Gastrocnemius medialis (tissue), 4 donors: Measurements from ENCODE around the gene CTNNBL1. TPM values are rescaled to one million over a fixed set of nuclear protein-coding genes. Genes with fewer than 3 reads are reported as not detected.

Source experiments
- ATAC-seq, 2 donors: fragments of 150-250 bp; one replicate each; pipeline ENCODE4 v1.9.1; 2016
- DNase-seq, 2 donors: peaks; one replicate each; pipeline ENCODE4 v3.0.0-alpha.2; 2019
- H3K27ac ChIP-seq, 4 donors: fragments of 200-600 bp; sonication (generic); 1 replicate in 1 of 4; 2 replicates in 3 of 4; pipeline ENCODE4 v1.5.1; 2016 to 2018; ENCODE audit warnings: mild to moderate bottlenecking in 2 of 4, moderate library complexity in 1 of 4
- H3K27me3 ChIP-seq, 3 donors: fragments of 200-600 bp; sonication (generic) in 2 of 3; 1 replicate in 1 of 3; 2 replicates in 2 of 3; pipeline versions ENCODE4 v1.5.1 to v1.6.0; 2016 to 2019; ENCODE audit warnings: mild to moderate bottlenecking in 1 of 3, moderate library complexity in 1 of 3
- H3K36me3 ChIP-seq, 2 donors: fragments of 200-600 bp; sonication (generic) in 1 of 2; one replicate each; pipeline ENCODE4 v1.5.1; 2017 to 2018
- H3K4me1 ChIP-seq, 2 donors: fragments of 200-600 bp; sonication (generic) in 1 of 2; one replicate each; pipeline ENCODE4 v1.5.1; 2016 to 2017; ENCODE audit warnings: mild to moderate bottlenecking in 2 of 2
- H3K4me3 ChIP-seq, 4 donors: fragments of 200-600 bp; sonication (generic) in 3 of 4; 1 replicate in 1 of 4; 2 replicates in 3 of 4; pipeline ENCODE4 v1.5.1; 2016 to 2019; ENCODE audit warnings: mild to moderate bottlenecking in 2 of 4
- H3K9me3 ChIP-seq, 3 donors: fragments of 200-600 bp; sonication (generic) in 2 of 3; 1 replicate in 1 of 3; 2 replicates in 2 of 3; pipeline ENCODE4 v1.5.1; 2016 to 2019
- POLR2A ChIP-seq, 2 donors: fragments of 450-650 bp; IDR thresholded peaks; one replicate each; pipeline ENCODE4 v1.6.1; 2017; ENCODE audit warnings: antibody characterized with exemption in 2 of 2, mild to moderate bottlenecking in 2 of 2, moderate library complexity in 2 of 2
- in situ Hi-C, 4 donors: fragments of 200-750 bp; cut with MboI; loops; one replicate each; pipeline versions ENCODE4 v1.15.0 to v1.8.0; 2017; ENCODE audit warnings: low sequenced_read_pairs in 4 of 4
- intact Hi-C: fragments of 100-400 bp; cut with DNase I; formaldehyde crosslinking; loops from one replicate; pipeline ENCODE4 v1.15.1; 2023; ENCODE audit warnings: low total_unique reads
- total RNA-seq, 4 donors: library from RNA; depleted of rRNA; stranded (reverse); fragments of >200 nt; gene quantifications; one replicate each; pipeline versions ENCODE4 v1.1.0 to v1.2.3, GENCODE V29; 2016
- TF ChIP-seq, protein P1 (sequence below), 5 experiments: fragments of 450-650 bp in 3 of 5; fragments of 200-600 bp in 2 of 5; sonication (generic) in 2 of 5; IDR thresholded peaks in 4 of 5; conservative IDR thresholded peaks in 1 of 5; 1 replicate in 4 of 5; 2 replicates in 1 of 5; pipeline ENCODE4 v1.5.1; 2016 to 2019; ENCODE audit warnings: antibody characterized with exemption in 5 of 5, mild to moderate bottlenecking in 3 of 5, moderate library complexity in 3 of 5

Gene CTNNBL1
- total RNA-seq, 4 donors from 2014 or later: 23.1 to 35.4 (median 30.3) TPM

DNA sequence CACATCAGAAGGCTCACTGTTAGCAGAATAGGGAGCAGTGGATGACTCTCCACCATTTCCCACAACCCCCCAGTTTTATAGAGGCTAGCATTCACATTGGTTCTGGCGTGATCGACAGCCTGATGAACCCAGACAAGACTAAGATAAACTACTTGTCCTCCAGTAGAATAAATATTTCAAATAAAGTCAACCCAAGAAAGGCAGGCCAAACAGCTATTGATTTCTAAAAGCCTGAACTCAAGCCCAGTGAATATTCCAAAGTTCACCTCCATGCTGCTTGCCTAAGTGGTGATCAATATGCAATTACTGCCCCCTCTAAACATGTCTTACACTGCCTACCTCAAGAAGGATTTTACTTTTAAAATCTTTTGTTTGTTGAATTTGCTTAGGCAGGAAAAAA lies 104.5 kb downstream of the CTNNBL1 start:
- no peaks in the 10 kb centered on the region for H3K4me1 ChIP-seq
- in situ Hi-C loops (loop anchor here in 2 of 4 donors (25.0 kb wide), 1 partner anchor 189 kb away; no protein-coding TSS in a partner anchor), intact Hi-C loops (no loop called here)
- H3K27ac ChIP-seq: no peak overlapping the region
- H3K9me3 ChIP-seq: no peaks in the 10 kb centered on the region
- no peaks in the 10 kb centered on the region for H3K27me3 ChIP-seq
- DNase-seq: no peak
- H3K36me3 ChIP-seq: peaks cover 0 to 10% of the 10 kb centered on the region in 2 donors
- TF ChIP-seq, protein P1, sequence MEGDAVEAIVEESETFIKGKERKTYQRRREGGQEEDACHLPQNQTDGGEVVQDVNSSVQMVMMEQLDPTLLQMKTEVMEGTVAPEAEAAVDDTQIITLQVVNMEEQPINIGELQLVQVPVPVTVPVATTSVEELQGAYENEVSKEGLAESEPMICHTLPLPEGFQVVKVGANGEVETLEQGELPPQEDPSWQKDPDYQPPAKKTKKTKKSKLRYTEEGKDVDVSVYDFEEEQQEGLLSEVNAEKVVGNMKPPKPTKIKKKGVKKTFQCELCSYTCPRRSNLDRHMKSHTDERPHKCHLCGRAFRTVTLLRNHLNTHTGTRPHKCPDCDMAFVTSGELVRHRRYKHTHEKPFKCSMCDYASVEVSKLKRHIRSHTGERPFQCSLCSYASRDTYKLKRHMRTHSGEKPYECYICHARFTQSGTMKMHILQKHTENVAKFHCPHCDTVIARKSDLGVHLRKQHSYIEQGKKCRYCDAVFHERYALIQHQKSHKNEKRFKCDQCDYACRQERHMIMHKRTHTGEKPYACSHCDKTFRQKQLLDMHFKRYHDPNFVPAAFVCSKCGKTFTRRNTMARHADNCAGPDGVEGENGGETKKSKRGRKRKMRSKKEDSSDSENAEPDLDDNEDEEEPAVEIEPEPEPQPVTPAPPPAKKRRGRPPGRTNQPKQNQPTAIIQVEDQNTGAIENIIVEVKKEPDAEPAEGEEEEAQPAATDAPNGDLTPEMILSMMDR (IDR thresholded peaks at IDR 0.05 in 4 of 5, conservative IDR thresholded peaks at IDR 0.05 in 1 of 5): no peak
- TF ChIP-seq POLR2A (IDR thresholded peaks at IDR 0.05): no peak
- no peak overlapping the region for H3K4me3 ChIP-seq
- ATAC-seq: no peak

DNA sequence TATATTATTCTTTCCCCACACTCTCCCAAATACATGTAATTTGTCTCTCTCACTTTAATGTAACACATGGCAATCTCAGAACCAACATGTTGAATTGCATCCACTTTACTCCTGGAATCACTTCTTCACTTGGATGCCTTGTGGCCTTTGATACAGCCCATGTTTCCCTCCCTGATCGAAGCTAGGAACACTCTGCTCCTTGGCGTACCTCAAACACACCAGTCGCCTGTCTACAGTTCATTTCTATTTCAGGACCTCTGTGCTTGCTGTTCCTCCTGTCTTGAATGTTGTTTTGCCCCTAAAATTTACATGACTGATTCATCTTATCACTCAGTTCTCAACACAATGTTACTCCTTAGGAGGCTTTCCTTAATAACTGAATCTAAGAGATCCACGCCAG lies 106.8 kb downstream of the CTNNBL1 start:
- no peaks in the 10 kb centered on the region for H3K9me3 ChIP-seq
- in situ Hi-C loops (loop anchor here in 1 of 4 donors (25.0 kb wide), 1 partner anchor 112 kb away; the partner anchor contains the start of gene VSTM2L), intact Hi-C loops (no loop called here)
- no peak overlapping the region for H3K27ac ChIP-seq
- H3K4me3 ChIP-seq: no peak overlapping the region
- ATAC-seq: no peak
- H3K27me3 ChIP-seq: no peaks in the 10 kb centered on the region
- no peak for DNase-seq
- H3K4me1 ChIP-seq: no peaks in the 10 kb centered on the region
- no peak for TF ChIP-seq POLR2A (IDR thresholded peaks at IDR 0.05)
- TF ChIP-seq, protein P1 (IDR thresholded peaks at IDR 0.05 in 4 of 5, conservative IDR thresholded peaks at IDR 0.05 in 1 of 5): no peak
- peaks cover 0 to 12% of the 10 kb centered on the region in 2 donors for H3K36me3 ChIP-seq

DNA sequence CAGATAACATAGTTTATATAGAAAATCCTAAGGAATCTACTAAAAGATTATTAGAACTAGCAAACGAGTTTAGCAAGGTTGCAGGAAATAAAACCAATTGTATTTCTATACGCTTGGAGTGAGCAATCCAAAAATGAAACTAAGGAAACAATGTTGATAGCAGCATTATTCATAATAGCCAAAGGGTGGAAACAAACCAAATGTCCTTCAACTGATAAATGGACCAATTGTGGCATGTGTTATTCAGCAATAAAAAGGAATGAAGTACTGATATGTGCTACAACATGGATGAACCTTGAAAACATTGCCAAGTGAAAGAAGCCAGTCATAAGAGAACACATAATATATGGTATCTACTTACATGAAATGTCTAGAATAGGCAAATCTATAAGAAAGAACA lies 108.1 kb downstream of the CTNNBL1 start:
- no peak for TF ChIP-seq POLR2A (IDR thresholded peaks at IDR 0.05)
- TF ChIP-seq, protein P1 (IDR thresholded peaks at IDR 0.05 in 4 of 5, conservative IDR thresholded peaks at IDR 0.05 in 1 of 5): no peak

DNA sequence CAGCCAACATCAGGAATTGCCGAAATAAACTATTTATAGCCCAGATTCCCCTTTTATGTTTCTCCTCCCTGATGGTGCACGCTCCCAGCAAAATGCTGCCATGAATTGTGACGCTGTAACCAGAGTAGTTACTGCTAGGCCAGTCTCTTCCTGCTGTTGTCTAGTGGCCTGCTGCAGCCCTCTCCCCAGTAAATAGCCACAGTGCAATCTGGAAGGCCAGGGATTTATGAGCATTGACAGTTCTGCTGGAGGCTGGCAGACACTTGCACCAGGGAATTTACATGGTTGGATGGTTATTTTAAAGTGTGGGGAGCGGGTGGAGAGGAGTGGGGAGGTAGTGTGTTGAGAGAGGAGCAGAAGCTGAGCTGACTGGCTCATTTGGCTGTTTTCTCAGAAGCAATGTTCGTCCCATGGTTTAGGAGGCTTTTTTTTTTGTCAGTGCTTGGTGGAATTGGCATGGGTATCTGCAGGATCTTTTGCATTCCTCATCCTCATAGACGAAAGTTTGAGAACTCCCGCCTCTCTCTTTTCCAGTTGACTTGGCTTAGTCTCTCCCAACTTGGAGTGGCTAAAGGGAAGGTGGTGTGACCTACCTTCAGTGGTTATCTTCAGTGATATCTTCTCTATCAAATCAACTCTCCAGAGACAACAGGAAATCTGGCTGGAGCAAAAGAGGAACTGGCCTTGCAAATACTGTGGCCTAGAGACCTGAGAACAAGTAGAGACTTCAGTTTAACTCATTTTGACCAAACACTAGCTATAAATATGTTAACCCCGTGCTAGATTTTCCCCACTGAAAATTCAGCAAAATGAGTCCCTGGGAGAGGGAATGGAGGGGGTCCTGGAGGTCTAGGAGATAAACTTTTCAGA lies 109.8 kb downstream of the CTNNBL1 start:
- intact Hi-C loops: no loop called here
- H3K4me1 ChIP-seq: no peaks in the 10 kb centered on the region
- peaks cover 0 to 12% of the 10 kb centered on the region in 2 donors for H3K36me3 ChIP-seq

More for the DNA sequence above, 108.1 kb downstream of the CTNNBL1 start:
- intact Hi-C loops (no loop called here), in situ Hi-C loops (loop anchor here in 1 of 4 donors (25.0 kb wide), 1 partner anchor 110 kb away; the partner anchor contains the start of gene VSTM2L)
- Histone ChIP-seq H3K27me3 (no peaks in the 10 kb centered on the region), H3K9me3 (no peaks in the 10 kb centered on the region), H3K4me1 (no peaks in the 10 kb centered on the region), H3K4me3 (no peak overlapping the region), H3K27ac (no peak overlapping the region), H3K36me3 (peaks cover 0 to 12% of the 10 kb centered on the region in 2 donors)
- ATAC-seq (no peak), DNase-seq (no peak)

More for the DNA sequence above, 109.8 kb downstream of the CTNNBL1 start:
- ATAC-seq (no peak), DNase-seq (no peak)
- Histone ChIP-seq H3K9me3 (no peaks in the 10 kb centered on the region), H3K27ac (no peak overlapping the region), H3K27me3 (no peaks in the 10 kb centered on the region), H3K4me3 (no peak overlapping the region)
- in situ Hi-C loops: loop anchor here in 1 of 4 donors (25.0 kb wide), 1 partner anchor 109 kb away; the partner anchor contains the start of gene VSTM2L
- TF ChIP-seq, protein P1 (IDR thresholded peaks at IDR 0.05 in 4 of 5, conservative IDR thresholded peaks at IDR 0.05 in 1 of 5): no peak
- no peak for TF ChIP-seq POLR2A (IDR thresholded peaks at IDR 0.05)
